ENCODE data around the gene BFSP1. TPM values are rescaled to one million over a fixed set of nuclear protein-coding genes. Genes with fewer than 3 reads are reported as not detected.

Gene BFSP1
- total RNA-seq, 2 experiments from 2014 or later: 1.7 to 3.2 TPM

- Mint-ChIP-seq H3K4me1 (peaks cover 9% of the 10 kb centered on the region), H3K27ac (no peak overlapping the region), H3K27me3 (peaks cover 24% of the 10 kb centered on the region), H3K4me3 (no peak overlapping the region), H3K36me3 (peaks cover 3% of the 10 kb centered on the region), H3K9me3 (ENCODE audit: low read depth) (no peaks in the 10 kb centered on the region)
- DNase-seq: no peak
- ATAC-seq: no peak
- CTCF ChIA-PET: no interaction called here
Observed at GRCh38 chr20:17566345-17566744, 35.2 kb upstream of the BFSP1 start.

DNA sequence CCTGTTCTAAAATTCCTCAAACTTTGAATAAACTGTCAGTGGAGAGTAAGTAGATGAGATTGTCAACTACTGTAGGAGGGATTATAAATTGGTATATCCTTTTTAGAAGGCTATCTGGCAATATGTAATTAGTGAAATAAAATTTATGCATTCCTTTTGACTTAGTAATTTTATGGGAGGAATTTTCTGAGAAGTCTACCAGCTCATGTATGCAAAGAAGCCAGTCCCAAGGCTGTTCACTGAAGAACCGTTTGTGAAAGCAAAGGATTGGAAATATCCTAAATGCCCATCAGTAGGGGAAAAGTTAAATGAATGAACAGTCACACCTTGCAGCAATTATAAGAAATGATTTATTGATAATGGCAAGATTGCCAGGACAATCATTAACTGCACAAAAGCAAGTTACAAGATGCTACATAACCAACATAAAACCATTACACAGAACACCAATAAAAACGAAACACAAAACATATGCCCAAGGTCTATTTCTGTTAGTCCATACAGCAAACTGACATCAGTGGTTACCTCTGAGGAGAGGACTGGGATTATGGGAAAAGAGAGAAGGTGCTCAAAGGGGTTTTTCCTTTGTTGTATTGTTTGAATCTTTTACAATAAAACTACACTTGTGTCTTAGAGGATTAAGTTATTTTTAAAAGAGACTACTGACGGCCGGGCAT, 34.1 kb upstream of the BFSP1 start:
- H3K36me3 Mint-ChIP-seq: peaks cover 1% of the 10 kb centered on the region
- H3K27me3 Mint-ChIP-seq: peaks cover 24% of the 10 kb centered on the region
- CTCF ChIA-PET: interaction anchor here (1.9 kb wide), 1 partner anchor 45 kb away, joined by 4 read pairs; no protein-coding TSS in a partner anchor
- H3K4me3 Mint-ChIP-seq: no peak overlapping the region
- H3K9me3 Mint-ChIP-seq (ENCODE audit: low read depth): no peaks in the 10 kb centered on the region
- H3K4me1 Mint-ChIP-seq: peaks cover 14% of the 10 kb centered on the region
- ATAC-seq: no peak
- H3K27ac Mint-ChIP-seq: no peak overlapping the region
- no peak for DNase-seq

DNA sequence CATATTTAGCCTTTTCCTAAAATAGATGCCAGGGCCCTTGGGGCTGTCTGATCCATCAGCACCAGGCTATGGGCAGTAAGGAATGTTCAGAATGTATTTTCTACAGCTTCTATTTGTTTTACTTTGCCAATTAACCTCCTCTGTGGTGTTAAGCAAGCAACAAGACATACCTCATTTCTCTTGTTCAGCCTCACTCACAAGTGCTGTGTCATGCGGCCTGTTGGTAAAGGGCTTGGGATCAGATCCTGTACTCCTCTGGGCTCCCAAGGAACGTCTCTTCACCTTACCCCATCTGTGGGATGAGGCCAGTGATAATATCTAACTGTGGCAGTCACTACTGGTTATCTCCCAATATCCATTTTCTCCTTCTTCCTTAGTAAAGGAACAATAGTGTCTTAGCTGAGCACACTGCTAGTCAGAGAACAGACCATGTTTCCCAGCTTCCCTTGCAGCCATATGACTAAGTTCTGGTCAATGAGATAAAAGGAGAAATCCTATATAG, 31.7 kb upstream of the BFSP1 start:
- H3K4me1 Mint-ChIP-seq: peaks cover 24% of the 10 kb centered on the region
- peaks cover 20% of the 10 kb centered on the region for H3K27me3 Mint-ChIP-seq
- H3K9me3 Mint-ChIP-seq (ENCODE audit: low read depth): no peaks in the 10 kb centered on the region
- CTCF ChIA-PET: interaction anchor here (1.6 kb wide), 1 partner anchor 26 kb away, joined by 3 read pairs; no protein-coding TSS in a partner anchor
- no peak overlapping the region for H3K27ac Mint-ChIP-seq
- DNase-seq: no peak
- no peak overlapping the region for H3K4me3 Mint-ChIP-seq
- ATAC-seq: no peak
- H3K36me3 Mint-ChIP-seq: no peaks in the 10 kb centered on the region

GRCh38 chr20:17560344-17561074, 29.3 kb upstream of the BFSP1 start:
- no peak overlapping the region for H3K4me3 Mint-ChIP-seq
- H3K27ac Mint-ChIP-seq: no peak overlapping the region
- CTCF ChIA-PET: interaction anchor here (1.0 kb wide), 1 partner anchor 24 kb away, joined by 3 read pairs; no protein-coding TSS in a partner anchor

DNA sequence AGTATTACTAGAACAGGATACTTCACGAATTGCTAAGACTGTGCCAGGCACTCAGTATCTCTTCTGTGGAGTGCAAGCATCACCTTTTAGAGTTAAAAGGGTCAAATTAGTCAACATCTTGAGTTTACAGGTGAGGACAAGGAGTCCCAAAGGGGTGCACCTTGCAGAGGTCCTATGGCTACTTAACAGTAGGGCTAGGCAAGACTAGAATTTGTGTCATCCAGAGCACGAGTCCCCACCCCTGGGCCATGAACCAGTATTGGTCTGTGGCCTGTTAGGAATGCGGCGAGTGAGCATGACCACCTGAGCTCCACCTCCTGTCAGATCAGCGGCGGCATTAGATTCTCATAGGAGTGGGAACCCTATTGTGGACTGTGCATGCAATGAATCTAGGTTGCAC, 28.2 kb upstream of the BFSP1 start:
- no peak for ATAC-seq
- H3K27me3 Mint-ChIP-seq: peaks cover 3% of the 10 kb centered on the region
- H3K9me3 Mint-ChIP-seq (ENCODE audit: low read depth): no peaks in the 10 kb centered on the region
- no peak overlapping the region for H3K27ac Mint-ChIP-seq
- H3K4me1 Mint-ChIP-seq: peaks cover 24% of the 10 kb centered on the region
- no peaks in the 10 kb centered on the region for H3K36me3 Mint-ChIP-seq
- no peak overlapping the region for H3K4me3 Mint-ChIP-seq
- CTCF ChIA-PET: interaction anchor here (1.0 to 2.8 kb wide), 2 partner anchors 12 to 22 kb away, joined by 3 to 13 read pairs; partner anchors contain the start of gene DSTN
- DNase-seq: no peak

More at GRCh38 chr20:17560344-17561074, 29.3 kb upstream of the BFSP1 start:
- Mint-ChIP-seq H3K36me3 (no peaks in the 10 kb centered on the region), H3K4me1 (peaks cover 24% of the 10 kb centered on the region), H3K9me3 (ENCODE audit: low read depth) (no peaks in the 10 kb centered on the region), H3K27me3 (peaks cover 14% of the 10 kb centered on the region)
- ATAC-seq (peak; percentile 45), DNase-seq (no peak)

DNA sequence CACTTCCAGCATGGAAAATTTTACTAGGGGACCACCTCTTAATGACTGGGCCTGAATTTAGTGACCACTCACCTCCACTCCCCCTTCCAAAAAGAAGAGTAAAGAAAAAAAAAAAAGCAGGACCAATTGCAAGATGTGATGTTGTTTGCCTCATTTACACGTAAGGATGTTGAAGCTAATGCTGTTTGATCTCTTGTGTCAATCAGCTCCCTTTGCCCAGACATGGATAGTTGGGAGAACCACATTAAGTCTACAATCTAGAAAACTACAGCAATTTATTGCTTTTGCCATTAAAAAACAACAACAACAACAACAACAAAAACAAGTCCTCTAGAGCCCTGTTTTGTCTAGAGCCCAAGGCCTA, 27.7 kb upstream of the BFSP1 start:
- H3K27ac Mint-ChIP-seq: no peak overlapping the region
- H3K4me3 Mint-ChIP-seq: no peak overlapping the region
- H3K27me3 Mint-ChIP-seq: peaks cover 3% of the 10 kb centered on the region
- no peaks in the 10 kb centered on the region for H3K36me3 Mint-ChIP-seq
- no peak for DNase-seq
- peaks cover 24% of the 10 kb centered on the region for H3K4me1 Mint-ChIP-seq
- no peak for ATAC-seq
- CTCF ChIA-PET: interaction anchor here (2.8 kb wide), 1 partner anchor 12 kb away, joined by 13 read pairs; the partner anchor contains the start of gene DSTN
- H3K9me3 Mint-ChIP-seq (ENCODE audit: low read depth): no peaks in the 10 kb centered on the region

DNA sequence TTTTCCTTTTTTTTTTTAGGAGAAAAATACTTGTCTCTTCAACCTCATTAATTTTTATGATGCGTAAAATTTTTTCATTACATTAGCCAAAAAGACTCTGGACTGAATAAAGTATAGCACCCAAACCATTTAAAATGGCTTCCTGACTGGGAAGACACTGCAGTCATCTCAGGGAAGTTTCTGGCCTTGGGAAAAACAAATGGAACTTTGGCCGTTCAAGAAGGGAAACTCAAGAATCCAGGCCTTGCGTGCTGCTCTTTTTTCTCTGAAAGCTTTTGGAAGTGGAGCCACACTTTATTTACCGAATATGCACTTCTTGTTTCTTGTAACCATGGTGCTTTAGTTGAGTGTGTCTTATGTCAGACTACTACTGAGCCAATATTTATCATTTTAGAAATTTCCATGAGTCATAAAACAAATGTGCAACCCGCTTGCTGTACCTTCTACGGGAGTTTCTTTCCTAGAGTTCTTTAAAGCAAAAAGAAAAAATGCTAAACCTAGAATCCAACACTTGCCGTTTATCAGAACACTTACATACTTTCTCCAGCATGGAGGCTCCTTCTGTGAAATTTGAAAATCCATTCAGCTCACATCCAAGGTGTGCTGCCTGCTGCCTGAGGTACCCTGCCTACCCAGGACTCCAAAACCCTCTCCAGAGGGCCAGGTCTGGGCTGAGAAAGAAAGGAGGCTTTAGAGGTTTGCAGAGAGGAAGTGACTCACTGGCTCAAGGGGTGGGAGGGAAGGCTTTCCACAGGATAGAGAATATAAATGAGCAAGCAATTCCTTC, 27.2 kb upstream of the BFSP1 start:
- Mint-ChIP-seq H3K4me1 (peaks cover 24% of the 10 kb centered on the region), H3K36me3 (no peaks in the 10 kb centered on the region), H3K27me3 (peaks cover 3% of the 10 kb centered on the region), H3K4me3 (no peak overlapping the region), H3K27ac (no peak overlapping the region), H3K9me3 (ENCODE audit: low read depth) (no peaks in the 10 kb centered on the region)
- ATAC-seq (peak; percentile 83), DNase-seq (peak; percentile 42)
- CTCF ChIA-PET: interaction anchor here (1.3 to 2.8 kb wide), 2 partner anchors 13 to 15 kb away, joined by 5 to 13 read pairs; partner anchors contain the start of gene DSTN

- Mint-ChIP-seq H3K9me3 (ENCODE audit: low read depth) (no peaks in the 10 kb centered on the region), H3K4me1 (peaks cover 24% of the 10 kb centered on the region), H3K27me3 (peaks cover 3% of the 10 kb centered on the region), H3K36me3 (no peaks in the 10 kb centered on the region), H3K27ac (no peak overlapping the region), H3K4me3 (no peak overlapping the region)
- DNase-seq: no peak
- CTCF ChIA-PET: interaction anchor here (1.3 to 2.8 kb wide), 2 partner anchors 13 to 16 kb away, joined by 5 to 13 read pairs; partner anchors contain the start of gene DSTN
- ATAC-seq: no peak
Observed at GRCh38 chr20:17557675-17558006, 26.5 kb upstream of the BFSP1 start.

DNA sequence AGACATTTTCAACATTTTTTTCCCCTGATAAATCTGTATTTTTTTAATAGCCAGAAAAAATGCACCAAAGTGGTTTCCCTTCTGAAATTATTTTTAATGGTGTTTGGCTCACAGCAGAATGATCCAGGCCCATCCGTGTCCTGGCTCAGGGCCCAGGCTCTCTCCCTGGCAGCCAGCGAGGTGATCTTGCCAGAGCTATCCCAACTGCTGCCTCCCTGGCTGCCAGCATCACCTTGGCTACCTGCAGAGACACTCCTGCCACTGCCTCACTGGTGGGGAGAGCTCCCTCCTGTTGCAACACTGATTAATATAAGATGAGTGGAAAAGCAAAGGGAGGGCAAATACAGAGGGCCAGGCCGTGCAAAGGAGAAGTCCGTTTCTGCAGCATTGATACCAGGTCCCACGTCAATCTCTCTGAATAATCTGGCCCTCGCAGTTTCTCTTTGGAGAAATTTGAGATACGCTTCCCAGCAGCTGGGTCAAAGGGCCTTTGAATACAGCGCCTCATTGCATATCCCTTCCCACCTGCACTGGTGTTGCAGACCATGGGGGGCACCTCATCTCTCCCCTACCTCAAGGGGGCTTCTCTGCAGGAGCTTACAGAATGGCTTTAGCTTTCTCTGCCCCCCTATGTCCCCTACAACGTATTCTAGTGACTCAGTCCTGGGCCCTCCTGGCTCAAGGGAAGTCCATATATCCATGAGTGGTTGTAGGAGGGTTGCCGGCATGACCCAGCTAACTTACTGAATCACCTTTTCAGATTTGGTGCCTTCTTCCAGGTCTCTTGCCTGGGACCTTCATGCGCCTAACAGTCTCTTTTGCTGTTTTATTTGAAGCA, 25.9 kb upstream of the BFSP1 start:
- Mint-ChIP-seq H3K27ac (no peak overlapping the region), H3K4me3 (no peak overlapping the region), H3K9me3 (ENCODE audit: low read depth) (no peaks in the 10 kb centered on the region), H3K36me3 (no peaks in the 10 kb centered on the region), H3K4me1 (peaks cover 24% of the 10 kb centered on the region), H3K27me3 (peaks cover 3% of the 10 kb centered on the region)
- ATAC-seq: no peak
- CTCF ChIA-PET: interaction anchor here (1.3 to 2.8 kb wide), 3 partner anchors 10 to 16 kb away, joined by 4 to 13 read pairs (median 5); partner anchors contain the start of gene DSTN
- DNase-seq: no peak

- ATAC-seq (no peak), DNase-seq (no peak)
- no peak overlapping the region for H3K27ac Mint-ChIP-seq
- H3K4me3 Mint-ChIP-seq: no peak overlapping the region
- peaks cover 14% of the 10 kb centered on the region for H3K4me1 Mint-ChIP-seq
- H3K36me3 Mint-ChIP-seq: no peaks in the 10 kb centered on the region
- peaks cover 3% of the 10 kb centered on the region for H3K27me3 Mint-ChIP-seq
- H3K9me3 Mint-ChIP-seq (ENCODE audit: low read depth): no peaks in the 10 kb centered on the region
- CTCF ChIA-PET: no interaction called here
Observed at GRCh38 chr20:17555106-17555505, 23.9 kb upstream of the BFSP1 start.

DNA sequence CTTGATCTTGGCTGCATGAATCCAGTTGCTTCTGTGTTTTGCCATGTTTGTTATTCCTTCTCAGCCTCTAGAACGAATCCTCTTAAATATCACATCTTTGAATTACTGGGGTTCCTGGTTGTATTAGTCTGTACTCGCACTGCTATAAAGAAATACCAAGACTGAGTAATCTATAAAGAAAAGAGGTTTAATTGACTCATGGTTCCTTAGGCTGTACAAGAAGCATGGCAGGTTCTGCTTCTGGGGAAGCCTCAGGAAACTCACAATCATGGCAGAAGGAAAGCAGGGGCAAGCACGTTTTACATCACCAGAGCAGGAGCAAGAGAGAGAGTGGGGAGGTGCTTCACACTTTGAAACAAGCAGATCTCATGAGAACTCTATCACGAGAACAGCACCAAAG, 18.0 kb upstream of the BFSP1 start:
- no peaks in the 10 kb centered on the region for H3K9me3 Mint-ChIP-seq (ENCODE audit: low read depth)
- no peak for ATAC-seq
- CTCF ChIA-PET: no interaction called here

GRCh38 chr20:17545127-17545526, 13.9 kb upstream of the BFSP1 start:
- no peak for ATAC-seq
- Mint-ChIP-seq H3K4me3 (no peak overlapping the region), H3K27ac (no peak overlapping the region), H3K4me1 (no peaks in the 10 kb centered on the region), H3K27me3 (peaks cover 55% of the 10 kb centered on the region), H3K9me3 (ENCODE audit: low read depth) (no peaks in the 10 kb centered on the region), H3K36me3 (no peaks in the 10 kb centered on the region)
- no peak for DNase-seq
- CTCF ChIA-PET: interaction anchor here (0.9 kb wide), 1 partner anchor 57 kb away, joined by 3 read pairs; no protein-coding TSS in a partner anchor

More for the DNA sequence above, 18.0 kb upstream of the BFSP1 start:
- DNase-seq: no peak
- Mint-ChIP-seq H3K36me3 (no peaks in the 10 kb centered on the region), H3K27me3 (peaks cover 25% of the 10 kb centered on the region), H3K4me1 (no peaks in the 10 kb centered on the region), H3K4me3 (no peak overlapping the region), H3K27ac (no peak overlapping the region)
